ENCODE results near the gene CFAP298.
"Not testable (repeated sequence)": the region's sequence is repeated elsewhere in the genome, so short reads cannot be mapped to it uniquely, and the experiment has no call there.

Gene CFAP298

GRCh38 chr21:32565856-32566465 lies 46.2 kb downstream of the CFAP298 start:
- DNase-seq = no peak

DNA sequence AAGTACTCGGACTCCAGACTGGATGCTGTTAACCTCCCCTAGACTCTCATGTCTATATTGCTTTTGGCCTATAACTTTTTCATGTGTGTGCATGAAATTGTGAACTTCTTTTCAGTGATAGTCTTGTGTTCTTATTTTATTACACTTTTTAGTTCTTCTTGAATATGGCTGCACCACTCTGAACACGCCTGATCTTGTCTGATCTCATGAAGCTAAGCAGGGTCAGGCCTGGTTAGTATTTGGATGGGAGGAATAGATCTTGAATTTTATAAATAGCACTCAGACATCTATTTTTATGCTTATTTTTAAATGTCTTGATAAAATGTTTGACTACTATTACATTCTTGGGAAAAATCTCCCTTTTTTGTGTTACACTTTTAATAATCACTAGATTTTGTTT lies 49.3 kb downstream of the CFAP298 start:
- no peak for DNase-seq

GRCh38 chr21:32562426-32562825 lies 49.8 kb downstream of the CFAP298 start:
- no peak for DNase-seq

DNA sequence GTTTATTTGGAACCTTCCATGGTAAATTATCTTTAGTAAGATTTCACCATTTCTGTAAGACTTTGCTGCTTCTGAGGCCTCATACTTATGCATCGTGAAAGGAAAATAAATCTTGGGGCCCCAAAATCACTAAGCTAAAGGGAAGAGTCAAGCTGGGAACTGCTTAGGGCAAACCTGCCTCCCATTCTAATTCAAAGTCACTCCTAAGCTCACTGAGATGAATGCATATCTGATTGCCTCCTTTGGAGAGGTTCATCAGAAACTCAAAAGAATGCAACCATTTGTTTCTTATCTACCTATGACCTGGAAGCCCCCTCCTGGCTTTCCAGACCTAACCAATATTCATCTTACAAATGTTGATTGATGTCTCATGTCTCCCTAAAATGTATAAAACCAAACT lies 50.7 kb downstream of the CFAP298 start:
- not testable (repeated sequence) for DNase-seq

GRCh38 chr21:32560896-32561295 lies 51.3 kb downstream of the CFAP298 start:
- no peak for DNase-seq

- DNase-seq = no peak
These were observed 53.1 kb downstream of the CFAP298 start for GRCh38 chr21:32559006-32559610.

DNA sequence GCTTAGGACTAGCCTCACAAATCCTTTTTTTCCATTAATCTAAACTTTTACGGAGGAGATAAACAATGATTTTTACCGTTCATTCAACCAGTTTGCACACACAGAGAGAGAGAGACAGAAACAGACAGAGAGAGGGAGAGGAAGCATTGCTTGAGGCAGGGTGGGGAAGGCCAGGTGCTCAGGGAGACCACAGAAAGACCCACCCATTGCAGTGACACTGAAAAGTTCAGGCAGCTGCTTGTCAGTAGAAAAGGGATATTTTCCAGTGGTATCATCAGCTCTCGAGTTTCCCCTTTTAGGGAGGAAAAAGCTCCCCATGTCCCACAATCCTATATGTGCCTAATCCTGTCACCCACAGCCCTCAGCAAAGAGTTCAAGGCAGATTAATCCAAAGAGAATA lies 54.1 kb downstream of the CFAP298 start:
- DNase-seq = no peak

- no peak for DNase-seq
These were observed 57.1 kb downstream of the CFAP298 start for GRCh38 chr21:32554832-32555638.

DNA sequence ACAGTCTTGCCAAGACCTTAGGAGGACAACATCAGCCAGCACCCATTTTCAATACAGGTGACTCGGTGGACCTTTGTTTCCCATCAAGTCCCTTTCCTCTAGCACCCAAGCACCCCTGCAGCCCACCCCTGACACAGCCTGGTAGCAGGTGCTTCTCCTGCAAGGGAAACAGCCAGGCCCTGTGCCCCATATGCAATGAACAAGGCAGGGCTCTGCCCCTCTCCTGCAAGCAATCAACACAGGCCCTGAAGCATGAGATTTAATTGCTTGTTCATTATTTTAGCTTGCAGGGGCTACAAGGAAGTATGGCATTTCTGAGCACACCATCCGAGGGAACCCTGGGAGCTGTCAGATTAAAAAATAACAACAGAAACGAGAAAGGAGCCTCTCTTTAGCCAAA lies 62.3 kb downstream of the CFAP298 start:
- no peak for DNase-seq

- DNase-seq = no peak
These were observed 62.7 kb downstream of the CFAP298 start for GRCh38 chr21:32549440-32549839.
